HepG2 (cell line): ENCODE measurements around the gene TACC2. TPM values are rescaled to one million over a fixed set of nuclear protein-coding genes. Genes with fewer than 3 reads are reported as not detected.

ENCODE experiments used
- ATAC-seq: fragments of 200-7000 bp; cut with Tn5 transposase; 3 replicates; pipeline ENCODE4 v1.9.1; 2020; ENCODE audit warnings: mild to moderate bottlenecking, moderate library complexity
- BruUV-seq: library from RNA; stranded (reverse); fragments of 400-500 nt; replicated peaks from 2 replicates; lab custom pipeline; 2021; lab: Mats Ljungman, UMichigan
- CTCF ChIA-PET: fragments of 300-600 bp; formaldehyde crosslinking; extraction: SDS; loops from one replicate; lab custom pipeline; 2021; ENCODE audit warnings: low total read pairs, inconsistent platforms, low intra/inter-chr PET ratio; lab: Yijun Ruan, JAX
- POLR2A ChIA-PET: fragments of 350-600 bp; sonication (Branson Sonifier 250); formaldehyde crosslinking; loops from one replicate; lab custom pipeline; 2020; ENCODE audit warnings: antibody characterized with exemption, inconsistent platforms; lab: Yijun Ruan, JAX
- DNase-seq: peaks from one replicate; pipeline ENCODE4 v3.0.0-alpha.2; 2015; ENCODE audit warnings: low spot score
- FAIRE-seq: peaks from 3 replicates; lab custom pipeline; 2011; peaks lifted over from hg19 to GRCh38; lab: Jason Lieb, UNC
- H2AFZ ChIP-seq: one replicate; pipeline ENCODE4 v1.6.1; 2011; ENCODE audit warnings: low read length, inconsistent platforms
- H3K27ac ChIP-seq: fragments of 300-600 bp; 3 replicates; pipeline ENCODE4 v1.8.0; 2011; ENCODE audit warnings: mixed run types, mild to moderate bottlenecking, mixed read lengths, low read length, inconsistent platforms; ENCODE audit not compliant: insufficient read depth; ENCODE audit errors: extremely low read length
- H3K27me3 ChIP-seq, 2 experiments: fragments of 200-600 bp in 1 of 2; 2 replicates in 1 of 2; 3 replicates in 1 of 2; pipeline versions ENCODE4 v1.6.0 to v1.8.0; 2011; ENCODE audit warnings: low read length in 2 of 2, mild to moderate bottlenecking in 2 of 2, moderate library complexity in 2 of 2, inconsistent platforms in 1 of 2; ENCODE audit not compliant: insufficient read depth in 2 of 2, control insufficient read depth in 1 of 2
- H3K36me3 ChIP-seq, 2 experiments: fragments of 200-600 bp in 1 of 2; replicated peaks in 1 of 2; 2 replicates in 1 of 2; 3 replicates in 1 of 2; pipeline versions ENCODE4 v1.5.1 to v1.8.0; 2011; ENCODE audit warnings: low read length in 2 of 2, inconsistent platforms in 1 of 2; ENCODE audit not compliant: insufficient read depth in 2 of 2, control insufficient read depth in 1 of 2
- H3K4me1 ChIP-seq: 2 replicates; pipeline ENCODE4 v1.5.1; 2012; ENCODE audit warnings: low read length, inconsistent platforms; ENCODE audit not compliant: insufficient read depth
- H3K4me2 ChIP-seq: 2 replicates; pipeline ENCODE4 v1.6.0; 2011; ENCODE audit warnings: low read depth, low read length, inconsistent platforms
- H3K4me3 ChIP-seq, 3 experiments: fragments of 200-600 bp in 1 of 3; sonication (generic), shearing (Covaris generic) in 1 of 3; replicated peaks in 1 of 3; 2 replicates each; pipeline ENCODE4 v1.5.1; 2011 to 2016; ENCODE audit warnings: low read length in 3 of 3, inconsistent platforms in 2 of 3, low read depth in 2 of 3, mild to moderate bottlenecking in 2 of 3, control low read depth in 1 of 3, mixed read lengths in 1 of 3; ENCODE audit not compliant: insufficient read depth in 1 of 3
- H3K79me2 ChIP-seq: one replicate; pipeline ENCODE4 v1.6.1; 2011; ENCODE audit warnings: low read length, inconsistent platforms; ENCODE audit not compliant: insufficient read depth
- H3K9ac ChIP-seq: 2 replicates; pipeline ENCODE4 v1.6.0; 2011; ENCODE audit warnings: mild to moderate bottlenecking, low read depth, low read length, inconsistent platforms; ENCODE audit not compliant: insufficient read depth
- H3K9me3 ChIP-seq: 2 replicates; pipeline ENCODE4 v1.5.1; 2012; ENCODE audit warnings: mild to moderate bottlenecking, low read length
- H4K20me1 ChIP-seq: 2 replicates; pipeline ENCODE4 v1.6.0; 2011; ENCODE audit warnings: inconsistent platforms, mild to moderate bottlenecking, low read length, moderate library complexity; ENCODE audit not compliant: insufficient read depth
- ETV6 ChIP-seq: sonication (generic); formaldehyde crosslinking; conservative IDR thresholded peaks from 2 replicates; pipeline ENCODE4 v1.4.0; 2020; ENCODE audit warnings: missing genetic modification reagents
- FOXA1 ChIP-seq, 2 experiments: fragments of 450-650 bp in 1 of 2; sonication (generic) in 1 of 2; formaldehyde crosslinking in 1 of 2; IDR thresholded peaks; 2 replicates each; pipeline versions ENCODE4 v1.4.0 to v1.6.1; 2016 to 2020; ENCODE audit warnings: missing genetic modification reagents in 1 of 2
- FOXA3 ChIP-seq: IDR thresholded peaks from 2 replicates; pipeline ENCODE4 v1.6.1; 2016; ENCODE audit warnings: missing genetic modification reagents, missing compliant biosample characterization
- ZKSCAN8 ChIP-seq: IDR thresholded peaks from 2 replicates; pipeline ENCODE4 v1.6.1; 2016; ENCODE audit warnings: borderline replicate concordance, missing genetic modification reagents, missing compliant biosample characterization
- ZNF501 ChIP-seq: sonication (generic); formaldehyde crosslinking; IDR thresholded peaks from 2 replicates; pipeline ENCODE4 v1.5.1; 2020; ENCODE audit warnings: mild to moderate bottlenecking, moderate library complexity, missing genetic modification reagents
- WGBS: methylation state at CpG from one replicate; pipeline ENCODE4 v1.1.6; 2017; ENCODE audit warnings: low lambda C conversion rate; 5-methylcytosine and 5-hydroxymethylcytosine counted together
- in situ Hi-C: cut with HindIII; loops from 2 replicates; pipeline ENCODE4 v1.10.0; 2017; ENCODE audit warnings: low pct_unique_long_range_greater_than_20kb; ENCODE audit not compliant: extremely low pct_ligation_motif_present
- intact Hi-C: fragments of 100-400 bp; cut with micrococcal nuclease; formaldehyde crosslinking; loops from one replicate; pipeline ENCODE4 v1.10.0; 2022; ENCODE audit not compliant: unreplicated experiment
- polyA plus RNA-seq, 8 experiments: library from polyadenylated mRNA; depleted of rRNA in 3 of 8; stranded (reverse) in 7 of 8; unstranded in 1 of 8; fragments of >200 nt; fragmentation: Illumina TruSeq in 4 of 8; extraction: Trizol in 4 of 8; gene quantifications; 2 replicates each; pipeline versions ENCODE4 v1.2.1 to v1.2.3, GENCODE V29; 2011 to 2016; ENCODE audit warnings: low read depth in 4 of 8, missing spikeins in 1 of 8, mixed read lengths in 1 of 8; ENCODE audit not compliant: insufficient read depth in 1 of 8
- total RNA-seq, 5 experiments: library from RNA; depleted of rRNA; stranded (reverse); fragments of >200 nt; fragmentation: Illumina TruSeq; extraction: Trizol; gene quantifications; 2 replicates each; pipeline ENCODE4 v1.2.3, GENCODE V29; 2016; ENCODE audit warnings: low read depth in 1 of 5

Gene TACC2
- total and polyA plus RNA-seq, 2 of the 13 experiments (the other 11 are each of a cell fraction or from before 2014, with no cell fraction given): 11.8 to 16.0 TPM

GRCh38 chr10:122030200-122030552, 41.2 kb downstream of the TACC2 start:
- Histone ChIP-seq H2AFZ (no peak overlapping the region), H3K27me3 (no peaks in the 10 kb centered on the region), H3K4me3 (no peak overlapping the region), H3K9ac (no peak overlapping the region), H3K36me3 (no peaks in the 10 kb centered on the region), H3K9me3 (no peaks in the 10 kb centered on the region), H3K4me1 (peaks cover 18% of the 10 kb centered on the region), H3K79me2 (no peaks in the 10 kb centered on the region), H3K4me2 (no peak overlapping the region), H3K27ac (no peak overlapping the region), H4K20me1 (no peaks in the 10 kb centered on the region)
- no peak for DNase-seq
- intact Hi-C loops: no loop called here
- POLR2A ChIA-PET: no interaction called here
- CTCF ChIA-PET: no interaction called here
- 28% methylated on average over 7 of the region's 7 CpGs for WGBS
- BruUV-seq: no TSS peak
- TF ChIP-seq ZNF501 (no peak), ZKSCAN8 (peak; percentile 99)
- in situ Hi-C loops: no loop called here
- FAIRE-seq: no peak
- ATAC-seq: peak; percentile 30; the same call in 2 of the 3 replicates

GRCh38 chr10:122033224-122033926, 44.4 kb downstream of the TACC2 start:
- H3K27me3 ChIP-seq: no peaks in the 10 kb centered on the region; a peak in 1 of 5 replicates
- no peak overlapping the region for H3K9ac ChIP-seq
- CTCF ChIA-PET: no interaction called here
- intact Hi-C loops: no loop called here
- no peaks in the 10 kb centered on the region for H4K20me1 ChIP-seq
- no peak for DNase-seq
- no peak overlapping the region for H3K27ac ChIP-seq
- H3K4me3 ChIP-seq: no peak overlapping the region
- H2AFZ ChIP-seq: no peak overlapping the region
- no peak overlapping the region for H3K4me2 ChIP-seq
- H3K4me1 ChIP-seq: peaks cover 32% of the 10 kb centered on the region
- no peaks in the 10 kb centered on the region for H3K36me3 ChIP-seq
- 46% methylated on average over 9 of the region's 9 CpGs for WGBS
- BruUV-seq: no TSS peak
- in situ Hi-C loops: no loop called here
- no peak for FAIRE-seq
- no peaks in the 10 kb centered on the region for H3K9me3 ChIP-seq
- H3K79me2 ChIP-seq: no peaks in the 10 kb centered on the region
- TF ChIP-seq ETV6 (CRISPR knock-in tag) (no peak), FOXA1 (IDR thresholded peaks at IDR 0.05) (no peak), FOXA1 (CRISPR knock-in tag; IDR thresholded peaks at IDR 0.05) (peak; percentile 49), FOXA3 (peak; percentile 12; the same call in 1 of the 2 replicates)
- POLR2A ChIA-PET: interaction anchor here (1.1 to 1.7 kb wide), 2 partner anchors 80 to 106 kb away, joined by 3 to 4 read pairs; partner anchors contain the start of gene ATE1
- ATAC-seq: no peak
